Uterus (tissue), 4 donors: ENCODE measurements around the gene LHB. TPM values are rescaled to one million over a fixed set of nuclear protein-coding genes. Genes with fewer than 3 reads are reported as not detected.
A peak's percentile ranks its signal among the peaks of the same experiment; 100 is the strongest.
"Not testable (repeated sequence)": the region's sequence is repeated elsewhere in the genome, so short reads cannot be mapped to it uniquely, and the experiment has no call there.

ENCODE experiments used
- DNase-seq, 2 donors: peaks; one replicate each; pipeline ENCODE4 v3.0.0-alpha.2; 2019 to 2020
- H3K27ac ChIP-seq, 2 donors: fragments of 200-600 bp; sonication (generic); 1 replicate in 1 of 2; 2 replicates in 1 of 2; pipeline ENCODE4 v1.5.1; 2016 to 2018
- H3K27me3 ChIP-seq, 2 donors: fragments of 200-600 bp; sonication (generic); one replicate each; pipeline ENCODE4 v1.5.1; 2018 to 2019; ENCODE audit warnings: control low read depth in 1 of 2
- H3K36me3 ChIP-seq, 2 donors: fragments of 200-600 bp; sonication (generic); one replicate each; pipeline ENCODE4 v1.5.1; 2019; ENCODE audit warnings: control low read depth in 1 of 2
- H3K4me1 ChIP-seq, 2 donors: fragments of 200-600 bp; sonication (generic); one replicate each; pipeline ENCODE4 v1.5.1; 2018 to 2019; ENCODE audit warnings: control low read depth in 1 of 2
- H3K4me3 ChIP-seq, 2 donors: fragments of 200-600 bp; sonication (generic); 1 replicate in 1 of 2; 2 replicates in 1 of 2; pipeline ENCODE4 v1.5.1; 2018 to 2019; ENCODE audit warnings: mild to moderate bottlenecking in 1 of 2
- H3K9me3 ChIP-seq, 2 donors: fragments of 200-600 bp; sonication (generic); one replicate each; pipeline ENCODE4 v1.5.1; 2019; ENCODE audit warnings: control low read depth in 1 of 2
- CTCF ChIP-seq, 4 experiments: fragments of 200-600 bp in 2 of 4; fragments of 450-650 bp in 2 of 4; sonication (generic) in 2 of 4; IDR thresholded peaks; one replicate each; pipeline ENCODE4 v1.5.1; 2016 to 2019; ENCODE audit warnings: antibody characterized with exemption in 4 of 4, mild to moderate bottlenecking in 2 of 4, moderate library complexity in 1 of 4
- POLR2A ChIP-seq, 2 donors: fragments of 450-650 bp; IDR thresholded peaks; one replicate each; pipeline ENCODE4 v1.6.1; 2016; ENCODE audit warnings: antibody characterized with exemption in 2 of 2, mild to moderate bottlenecking in 1 of 2, moderate library complexity in 1 of 2
- intact Hi-C: fragments of 100-400 bp; cut with DNase I; formaldehyde crosslinking; loops from one replicate; pipeline ENCODE4 v1.15.1; 2023; ENCODE audit warnings: low total_unique reads
- total RNA-seq, 4 donors: library from RNA; depleted of rRNA in 3 of 4; stranded (reverse); fragments of >200 nt in 3 of 4; gene quantifications; one replicate each; pipeline versions ENCODE4 v1.1.0 to v1.2.4, GENCODE V29; 2014 to 2023
- donor health status: DM: yes; HTN: yes; CAD: no.

The LHB gene
- total RNA-seq, 4 donors from 2014 or later: not detected

GRCh38 chr19:49061445-49061844 is 44.6 kb upstream of the LHB start:
- TF ChIP-seq POLR2A (IDR thresholded peaks at IDR 0.05) (no peak), CTCF (IDR thresholded peaks at IDR 0.05) (no peak)
- Histone ChIP-seq H3K27me3 (no peaks in the 10 kb centered on the region), H3K4me3 (no peak overlapping the region), H3K27ac (no peak overlapping the region), H3K4me1 (peaks cover 0 to 5% of the 10 kb centered on the region in 2 donors), H3K36me3 (no peaks in the 10 kb centered on the region), H3K9me3 (no peaks in the 10 kb centered on the region)
- intact Hi-C loops: no loop called here
- no peak for DNase-seq

GRCh38 chr19:49061000-49061399 is 44.1 kb upstream of the LHB start:
- no peaks in the 10 kb centered on the region for H3K9me3 ChIP-seq
- intact Hi-C loops: no loop called here
- no peak overlapping the region for H3K27ac ChIP-seq
- peaks cover 0 to 5% of the 10 kb centered on the region in 2 donors for H3K4me1 ChIP-seq
- no peaks in the 10 kb centered on the region for H3K36me3 ChIP-seq
- no peak overlapping the region for H3K4me3 ChIP-seq
- TF ChIP-seq POLR2A (IDR thresholded peaks at IDR 0.05) (no peak), CTCF (IDR thresholded peaks at IDR 0.05) (no peak)
- no peak for DNase-seq
- no peaks in the 10 kb centered on the region for H3K27me3 ChIP-seq

- Histone ChIP-seq H3K9me3 (no peaks in the 10 kb centered on the region), H3K4me3 (no peak overlapping the region), H3K27me3 (no peaks in the 10 kb centered on the region), H3K27ac (no peak overlapping the region), H3K4me1 (peaks cover 0 to 5% of the 10 kb centered on the region in 2 donors), H3K36me3 (no peaks in the 10 kb centered on the region)
- TF ChIP-seq CTCF (IDR thresholded peaks at IDR 0.05) (no peak), POLR2A (IDR thresholded peaks at IDR 0.05) (no peak)
- intact Hi-C loops: no loop called here
- DNase-seq: no peak
These were observed 42.2 kb upstream of the LHB start for GRCh38 chr19:49059053-49059452.

- H3K9me3 ChIP-seq: no peaks in the 10 kb centered on the region
- no peak overlapping the region for H3K27ac ChIP-seq
- no peak overlapping the region for H3K4me3 ChIP-seq
- DNase-seq: no peak
- H3K27me3 ChIP-seq: no peaks in the 10 kb centered on the region
- TF ChIP-seq CTCF (IDR thresholded peaks at IDR 0.05) (no peak), POLR2A (IDR thresholded peaks at IDR 0.05) (no peak)
- intact Hi-C loops: no loop called here
- no peaks in the 10 kb centered on the region for H3K36me3 ChIP-seq
- peaks cover 0 to 5% of the 10 kb centered on the region in 2 donors for H3K4me1 ChIP-seq
These were observed 41.7 kb upstream of the LHB start for GRCh38 chr19:49058562-49058961.

- Histone ChIP-seq H3K9me3 (no peaks in the 10 kb centered on the region), H3K4me3 (peak within 1 kb of the TSS; percentile 31 to 32), H3K27me3 (no peaks in the 10 kb centered on the region), H3K36me3 (no peaks in the 10 kb centered on the region), H3K4me1 (peaks cover 0 to 5% of the 10 kb centered on the region in 2 donors), H3K27ac (no peak within 1 kb of the TSS)
- no peak for TF ChIP-seq CTCF (IDR thresholded peaks at IDR 0.05)
- TF ChIP-seq POLR2A (IDR thresholded peaks at IDR 0.05): peak in 1 of 2 donors; percentile 15
- intact Hi-C loops: no loop called here
- peak; percentile 73 to 77 for DNase-seq
These were observed 40.8 kb upstream of the LHB start, which contains the start of gene CGB7 for GRCh38 chr19:49057636-49058234. Gene CGB7 (minus strand): TSS chr19:49057749. CDS start chr19:49055375, 2,374 bp downstream.

- H3K36me3 ChIP-seq, H3K9me3 ChIP-seq, DNase-seq, H3K27me3 ChIP-seq, intact Hi-C loops, H3K27ac ChIP-seq, H3K4me1 ChIP-seq: not testable (repeated sequence)
- peak overlapping the region; percentile 31 to 32 for H3K4me3 ChIP-seq
These were observed 40.2 kb upstream of the LHB start for GRCh38 chr19:49056902-49057596.
